Astrocyte of the cerebellum (primary cell): ENCODE measurements around the gene SERTAD4.

Source experiments
- DNase-seq: peaks from one replicate; pipeline ENCODE4 v3.0.0-alpha.2; 2011; ENCODE audit warnings: low read depth
- H3K4me3 ChIP-seq: 2 replicates; pipeline ENCODE4 v1.5.1; 2011; ENCODE audit warnings: mild to moderate bottlenecking, low read depth, low read length, moderate library complexity
- in situ Hi-C: cut with HindIII; loops from 2 replicates; pipeline ENCODE4 v1.10.0; 2017; ENCODE audit warnings: low sequenced_read_pairs
- TF ChIP-seq, protein P1 (sequence below): IDR thresholded peaks from 2 replicates; pipeline ENCODE4 v1.5.1; 2012; ENCODE audit warnings: low read length, low read depth, moderate library complexity, mild to moderate bottlenecking; ENCODE audit errors: missing control alignments

Gene SERTAD4

DNA sequence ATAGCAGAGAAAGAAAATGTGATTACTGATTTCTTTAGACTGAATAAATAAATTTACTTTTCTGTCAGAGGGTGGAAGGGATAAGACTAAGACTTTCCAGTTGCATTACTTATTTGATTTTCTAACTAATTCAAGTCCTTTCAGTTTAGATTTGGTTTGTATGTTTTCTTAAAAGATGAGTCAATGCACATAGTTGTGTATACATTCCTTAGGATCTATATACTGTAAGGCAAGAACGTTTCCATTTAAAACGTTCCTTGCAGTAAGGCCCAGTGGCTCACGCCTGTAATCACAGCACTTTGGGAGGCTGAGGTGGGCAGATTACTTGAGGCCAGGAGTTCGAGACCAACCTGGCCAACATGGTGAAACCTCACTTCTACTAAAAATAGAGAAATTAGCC is 14.5 kb upstream of the SERTAD4 start:
- TF ChIP-seq, protein P1, sequence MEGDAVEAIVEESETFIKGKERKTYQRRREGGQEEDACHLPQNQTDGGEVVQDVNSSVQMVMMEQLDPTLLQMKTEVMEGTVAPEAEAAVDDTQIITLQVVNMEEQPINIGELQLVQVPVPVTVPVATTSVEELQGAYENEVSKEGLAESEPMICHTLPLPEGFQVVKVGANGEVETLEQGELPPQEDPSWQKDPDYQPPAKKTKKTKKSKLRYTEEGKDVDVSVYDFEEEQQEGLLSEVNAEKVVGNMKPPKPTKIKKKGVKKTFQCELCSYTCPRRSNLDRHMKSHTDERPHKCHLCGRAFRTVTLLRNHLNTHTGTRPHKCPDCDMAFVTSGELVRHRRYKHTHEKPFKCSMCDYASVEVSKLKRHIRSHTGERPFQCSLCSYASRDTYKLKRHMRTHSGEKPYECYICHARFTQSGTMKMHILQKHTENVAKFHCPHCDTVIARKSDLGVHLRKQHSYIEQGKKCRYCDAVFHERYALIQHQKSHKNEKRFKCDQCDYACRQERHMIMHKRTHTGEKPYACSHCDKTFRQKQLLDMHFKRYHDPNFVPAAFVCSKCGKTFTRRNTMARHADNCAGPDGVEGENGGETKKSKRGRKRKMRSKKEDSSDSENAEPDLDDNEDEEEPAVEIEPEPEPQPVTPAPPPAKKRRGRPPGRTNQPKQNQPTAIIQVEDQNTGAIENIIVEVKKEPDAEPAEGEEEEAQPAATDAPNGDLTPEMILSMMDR: no peak
- in situ Hi-C loops: no loop called here
- H3K4me3 ChIP-seq: no peak overlapping the region
- no peak for DNase-seq

GRCh38 chr1:210222340-210223006 is 10.1 kb upstream of the SERTAD4 start:
- H3K4me3 ChIP-seq: no peak overlapping the region
- in situ Hi-C loops: no loop called here
- TF ChIP-seq, protein P1: no peak
- no peak for DNase-seq

DNA sequence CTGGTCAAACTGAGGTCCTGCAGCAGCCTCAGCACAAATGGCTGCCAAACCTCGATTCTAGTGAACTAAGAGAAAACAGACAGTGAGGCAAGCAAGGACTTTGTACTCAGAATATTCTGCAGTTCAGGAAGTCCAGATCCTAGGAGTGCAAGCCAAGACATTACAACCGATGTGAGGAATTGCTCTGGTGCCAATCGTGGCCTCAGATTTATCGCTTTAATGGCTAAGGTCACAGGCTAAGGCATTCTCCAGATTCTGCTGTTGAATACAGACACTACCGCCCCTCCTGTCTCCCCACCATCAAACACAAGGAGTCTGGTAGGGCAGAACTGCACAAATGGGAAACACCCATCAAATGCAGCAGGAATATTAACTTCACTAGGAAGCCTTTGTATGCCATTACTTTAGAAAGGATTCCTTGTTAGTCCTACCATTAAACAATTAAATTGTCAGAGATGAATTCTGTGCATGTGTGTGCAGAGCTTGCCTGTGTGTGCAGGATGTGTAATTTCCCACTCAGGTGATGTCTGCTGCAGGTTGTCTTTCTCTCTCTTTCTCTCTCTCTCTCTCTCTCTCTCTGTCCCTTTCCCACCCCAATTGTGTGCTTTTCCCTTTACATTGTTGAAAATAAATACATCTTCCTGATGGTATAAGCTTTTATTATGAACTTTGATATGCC is 9.2 kb upstream of the SERTAD4 start:
- DNase-seq: no peak
- in situ Hi-C loops: no loop called here
- TF ChIP-seq, protein P1: no peak
- H3K4me3 ChIP-seq: no peak overlapping the region

- TF ChIP-seq, protein P1: no peak
- in situ Hi-C loops: no loop called here
- DNase-seq: no peak
- H3K4me3 ChIP-seq: no peak overlapping the region
Observed at GRCh38 chr1:210228158-210228557, 4.4 kb upstream of the SERTAD4 start.

- in situ Hi-C loops: no loop called here
- no peak for DNase-seq
- H3K4me3 ChIP-seq: no peak overlapping the region
- TF ChIP-seq, protein P1: no peak
Observed at GRCh38 chr1:210230149-210230695, 2.4 kb upstream of the SERTAD4 start.

GRCh38 chr1:210231846-210232510 is 618 bp upstream of the SERTAD4 start:
- DNase-seq: no peak
- peak overlapping the region; percentile 75 for H3K4me3 ChIP-seq
- in situ Hi-C loops: no loop called here
- TF ChIP-seq, protein P1: no peak
